ENCODE results near the gene UNC5CL.
"Not testable (repeated sequence)": the region's sequence is repeated elsewhere in the genome, so short reads cannot be mapped to it uniquely, and the experiment has no call there.

UNC5CL gene

DNA sequence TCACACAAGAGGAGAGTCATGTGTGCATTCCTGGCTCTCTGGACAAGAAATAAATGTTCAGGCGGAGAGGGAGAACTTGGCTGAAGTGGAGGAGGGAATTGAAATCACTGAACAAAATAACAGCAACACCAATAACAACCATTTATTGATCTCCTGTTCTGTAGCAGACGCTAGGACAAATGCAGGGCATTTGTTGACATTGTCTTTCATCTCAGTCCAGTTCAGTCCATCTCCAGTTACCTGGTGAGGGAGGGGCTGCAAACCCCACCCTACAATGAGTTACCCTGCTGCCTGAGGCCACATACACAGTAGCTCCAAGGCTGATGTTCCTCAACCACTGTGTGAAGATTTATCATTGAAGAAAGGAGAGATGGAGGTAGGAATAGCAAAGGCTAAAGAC is 27.3 kb downstream of the UNC5CL start:
- no peak for DNase-seq (ENCODE audit: low read depth in 1 of 2, low spot score in 1 of 2)

DNA sequence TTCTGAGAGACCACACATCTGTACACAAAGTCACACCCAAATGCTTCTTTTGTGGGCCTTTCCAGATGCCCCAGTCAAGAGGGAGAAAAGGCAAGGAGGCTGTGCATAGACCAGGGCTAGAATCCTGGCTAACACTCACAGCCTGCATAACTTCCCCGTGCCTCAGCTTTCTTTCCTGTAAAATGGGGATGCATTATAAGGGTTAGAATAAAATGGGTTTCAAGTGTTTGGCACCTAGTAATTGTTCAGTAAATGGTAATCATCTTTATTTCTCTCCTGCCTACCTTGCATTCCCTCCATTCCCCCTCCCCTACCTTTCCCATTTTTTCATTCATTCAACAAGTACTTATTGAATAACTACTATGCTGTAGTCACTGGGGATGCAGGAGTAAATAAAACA is 29.4 kb downstream of the UNC5CL start:
- DNase-seq (ENCODE audit: low read depth in 1 of 2, low spot score in 1 of 2): no peak

DNA sequence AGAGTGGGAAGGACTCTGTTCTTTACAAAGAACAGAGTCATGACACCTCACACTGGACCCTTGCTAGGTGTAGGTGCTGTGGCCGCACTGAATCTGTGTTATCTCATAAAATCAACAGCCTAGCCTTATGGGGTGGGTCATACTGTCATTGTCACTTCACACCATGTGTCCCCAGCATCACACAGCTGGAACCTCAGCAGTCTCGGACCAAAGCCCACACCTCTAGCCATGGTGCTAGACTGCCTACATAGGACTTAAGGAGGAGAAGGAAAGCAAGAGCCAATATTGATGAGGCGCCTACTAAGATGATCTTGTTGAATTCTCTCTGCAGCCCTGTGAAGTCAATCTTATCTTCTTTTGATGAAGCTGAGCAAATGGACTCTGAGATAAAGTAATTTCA is 31.0 kb downstream of the UNC5CL start:
- DNase-seq (ENCODE audit: low read depth in 1 of 2, low spot score in 1 of 2): no peak

DNA sequence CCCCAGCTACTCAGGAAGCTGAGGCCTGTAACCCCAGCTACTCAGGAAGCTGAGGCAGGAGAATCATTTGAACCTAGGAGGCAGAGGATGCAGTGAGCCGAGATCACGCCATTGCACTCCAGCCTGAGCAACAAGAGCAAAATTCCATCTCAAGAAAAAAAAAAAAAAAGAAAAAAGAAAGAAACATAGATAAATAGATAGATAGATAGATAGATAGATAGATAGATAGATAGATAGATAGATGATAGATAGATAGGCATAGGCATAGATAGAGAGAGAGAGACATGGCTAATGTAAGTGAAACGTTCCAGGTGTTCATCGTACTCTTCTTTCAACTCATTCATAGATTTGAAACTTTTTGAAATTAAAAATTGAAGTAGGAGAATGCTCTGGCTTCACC is 32.0 kb downstream of the UNC5CL start:
- not testable (repeated sequence) for DNase-seq (ENCODE audit: low read depth in 1 of 2, low spot score in 1 of 2)

DNA sequence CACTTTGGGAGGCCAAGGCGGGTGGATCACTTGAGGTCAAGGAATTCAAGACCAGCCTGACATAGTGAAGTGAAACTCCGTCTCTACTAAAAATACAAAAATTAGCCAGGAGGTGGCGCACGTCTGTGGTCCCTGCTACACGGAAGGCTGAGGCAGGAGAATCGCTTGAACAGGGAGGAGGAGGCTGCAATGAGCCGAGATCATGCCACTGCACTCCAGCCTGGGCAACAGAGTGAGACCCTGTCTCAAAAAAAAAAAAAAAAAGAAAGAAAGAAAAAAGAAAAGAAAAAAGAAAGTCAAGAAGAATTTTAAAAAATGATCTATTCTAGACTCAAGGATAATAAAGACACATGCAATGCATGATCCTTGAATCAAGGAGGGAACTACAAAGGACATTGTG is 32.8 kb downstream of the UNC5CL start:
- DNase-seq (ENCODE audit: low read depth in 1 of 2, low spot score in 1 of 2): peak; percentile 4 to 52

DNA sequence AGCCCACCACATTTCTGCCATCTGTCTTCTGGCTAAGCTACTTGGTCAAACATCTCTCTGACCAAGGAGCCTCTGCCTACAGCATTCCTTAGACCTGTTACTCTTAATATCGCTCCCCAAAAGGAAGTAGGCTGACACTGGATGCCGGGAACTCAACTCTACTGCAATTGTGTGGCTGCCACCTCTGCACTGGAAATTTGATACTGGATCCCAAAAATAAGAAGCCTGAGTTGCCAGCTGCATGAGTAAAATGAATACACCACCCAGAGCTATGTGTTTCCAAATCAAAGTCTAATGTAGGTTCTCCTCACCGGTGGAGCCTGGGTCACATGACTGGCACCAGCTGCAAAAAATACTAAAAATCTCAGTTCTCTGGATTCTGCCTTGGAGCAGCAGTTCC is 36.9 kb downstream of the UNC5CL start:
- no peak for DNase-seq (ENCODE audit: low read depth in 1 of 2, low spot score in 1 of 2)

DNA sequence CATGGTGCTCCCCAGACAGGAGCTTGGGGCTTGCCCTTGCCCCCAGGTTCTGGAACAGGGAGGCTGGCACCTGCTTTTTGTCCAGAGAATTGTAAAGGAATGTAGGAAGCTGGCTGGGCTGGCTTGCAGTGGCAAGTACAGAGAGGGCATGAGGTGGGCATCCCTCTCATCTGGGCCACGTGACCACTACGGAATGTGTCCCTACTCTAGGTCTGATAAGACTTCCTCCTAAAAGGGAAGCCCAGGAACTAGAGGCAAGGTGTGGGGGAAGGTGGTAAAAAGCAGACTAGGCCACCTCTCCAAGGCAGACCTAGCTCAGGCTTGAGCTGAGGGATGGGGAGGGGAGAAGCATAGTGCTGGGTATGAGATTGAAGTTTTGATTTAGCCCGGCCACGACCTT is 38.8 kb downstream of the UNC5CL start:
- no peak for DNase-seq (ENCODE audit: low read depth in 1 of 2, low spot score in 1 of 2)

DNA sequence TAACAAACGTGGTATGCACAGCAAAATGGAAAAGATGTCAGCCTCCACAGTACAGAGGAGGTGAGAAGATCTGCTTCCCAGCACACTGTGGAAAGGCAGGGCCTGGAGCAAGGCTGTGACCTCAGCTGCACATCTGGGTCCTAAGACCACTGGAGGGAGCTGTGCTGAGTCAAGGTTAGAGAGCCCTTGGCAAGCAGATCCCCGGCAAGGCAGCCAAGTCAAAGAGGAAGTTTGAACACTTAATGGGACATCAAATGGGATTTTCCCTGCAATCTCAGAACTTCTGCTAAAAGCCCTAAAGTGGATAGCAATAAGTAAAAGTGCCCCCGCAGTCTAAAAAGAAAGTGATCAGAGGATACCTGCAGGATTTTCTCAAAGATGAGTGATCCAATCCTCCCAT is 39.5 kb downstream of the UNC5CL start:
- DNase-seq (ENCODE audit: low read depth in 1 of 2, low spot score in 1 of 2): no peak

DNA sequence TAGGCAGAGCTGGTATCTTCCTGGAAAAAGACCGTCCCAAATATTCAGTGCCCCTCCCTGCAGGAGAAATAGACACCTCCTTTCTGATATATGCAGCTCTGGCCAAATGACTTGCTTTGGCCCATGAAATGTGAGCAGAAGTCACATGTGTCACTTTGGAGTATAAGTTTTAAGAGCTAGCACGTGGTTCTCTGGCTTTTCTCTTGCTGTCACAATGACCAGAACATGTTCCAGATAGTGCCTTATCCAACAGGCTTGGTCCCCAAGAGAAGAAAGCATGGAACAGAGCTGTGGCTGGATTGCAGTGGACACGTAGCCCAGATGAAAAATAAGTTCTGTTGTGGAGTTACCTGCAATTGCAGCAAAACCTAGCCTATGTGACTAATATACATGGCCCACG is 40.4 kb downstream of the UNC5CL start:
- no peak for DNase-seq (ENCODE audit: low read depth in 1 of 2, low spot score in 1 of 2)

DNA sequence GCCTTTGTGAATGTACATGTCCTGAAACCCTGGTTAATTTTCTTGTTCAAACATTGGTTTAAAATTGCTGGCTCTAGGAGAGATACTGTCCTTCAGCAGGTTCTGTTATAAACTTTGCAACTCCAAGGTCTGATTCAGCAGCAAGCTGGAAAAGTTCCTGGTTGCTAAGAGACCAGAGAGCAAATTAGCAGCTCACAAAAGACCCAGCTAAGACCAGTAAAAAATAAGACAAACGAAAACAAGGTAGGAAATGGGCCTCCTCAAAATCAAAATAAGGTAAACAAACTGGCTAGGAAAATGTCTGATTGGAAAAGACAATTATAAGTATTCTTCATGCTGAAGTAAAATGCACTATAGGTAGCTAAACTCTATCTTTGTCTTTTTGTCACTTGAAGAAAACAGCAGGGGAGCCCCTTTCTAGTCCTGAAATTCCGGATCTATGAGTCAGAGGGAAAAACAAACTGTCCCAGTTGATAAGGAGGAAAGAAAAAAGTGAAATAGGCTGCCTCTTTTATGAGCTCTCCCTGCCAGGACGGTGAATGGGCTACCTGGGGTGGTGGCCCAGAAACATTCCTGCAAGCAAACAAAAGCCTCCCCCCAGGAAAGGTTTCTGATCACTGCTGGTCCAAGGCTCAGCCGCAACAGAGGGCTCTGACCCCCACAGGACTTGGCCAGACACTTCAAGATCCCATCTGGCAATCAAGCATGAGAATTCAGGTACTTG is 41.6 kb downstream of the UNC5CL start:
- DNase-seq (ENCODE audit: low read depth in 1 of 2, low spot score in 1 of 2): no peak

DNA sequence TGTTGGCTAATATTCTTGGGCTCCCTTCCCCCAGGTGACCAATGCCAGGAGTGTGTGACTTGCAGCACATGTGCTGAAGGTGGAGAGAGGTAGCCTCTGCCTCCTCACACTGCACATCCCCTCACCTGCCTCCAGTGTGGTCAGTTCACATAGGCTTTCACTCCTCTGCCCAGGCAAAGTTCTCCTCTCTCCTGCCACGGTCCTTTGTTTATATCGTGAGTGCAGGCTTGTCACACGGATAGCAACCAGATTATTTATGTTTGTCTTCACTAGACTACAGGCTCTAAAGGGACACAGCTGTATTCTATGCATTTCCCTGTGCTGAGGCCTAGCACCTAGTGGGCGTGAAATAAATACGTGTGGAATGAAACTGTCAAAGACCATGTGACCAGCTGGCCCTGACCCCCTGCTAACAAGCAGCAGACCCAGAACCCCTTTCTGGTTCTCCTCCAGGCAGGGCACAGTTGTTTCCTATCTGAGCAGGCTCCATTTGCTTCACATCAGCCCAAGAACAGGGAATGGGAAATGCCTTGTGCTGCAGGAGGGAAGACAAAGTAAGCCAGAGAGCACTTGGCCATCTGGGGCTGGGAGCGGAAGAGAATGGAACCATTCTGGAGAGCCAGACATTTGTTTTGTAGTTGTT is 42.3 kb downstream of the UNC5CL start:
- DNase-seq (ENCODE audit: low read depth in 1 of 2, low spot score in 1 of 2): no peak

DNA sequence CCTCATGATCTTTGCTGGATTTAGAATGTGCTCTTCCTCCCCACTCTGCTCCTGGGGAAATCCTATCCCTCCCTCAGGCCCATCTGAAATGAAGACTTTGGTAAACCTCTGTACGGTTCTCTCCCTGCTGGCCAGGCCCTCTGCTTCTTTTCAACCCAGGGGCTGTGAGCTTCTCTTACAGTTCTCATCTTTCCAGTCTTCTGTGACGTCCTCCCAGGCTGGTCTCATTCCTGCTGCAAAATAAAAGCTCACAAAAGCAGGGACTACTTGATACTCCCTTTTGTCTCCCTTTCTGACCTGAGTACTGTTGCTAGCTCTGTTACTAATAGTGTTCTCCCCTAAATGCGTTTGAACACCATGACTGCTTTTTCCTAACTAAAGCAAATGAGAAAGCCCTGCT is 46.3 kb downstream of the UNC5CL start:
- no peak for DNase-seq (ENCODE audit: low read depth in 1 of 2, low spot score in 1 of 2)

DNA sequence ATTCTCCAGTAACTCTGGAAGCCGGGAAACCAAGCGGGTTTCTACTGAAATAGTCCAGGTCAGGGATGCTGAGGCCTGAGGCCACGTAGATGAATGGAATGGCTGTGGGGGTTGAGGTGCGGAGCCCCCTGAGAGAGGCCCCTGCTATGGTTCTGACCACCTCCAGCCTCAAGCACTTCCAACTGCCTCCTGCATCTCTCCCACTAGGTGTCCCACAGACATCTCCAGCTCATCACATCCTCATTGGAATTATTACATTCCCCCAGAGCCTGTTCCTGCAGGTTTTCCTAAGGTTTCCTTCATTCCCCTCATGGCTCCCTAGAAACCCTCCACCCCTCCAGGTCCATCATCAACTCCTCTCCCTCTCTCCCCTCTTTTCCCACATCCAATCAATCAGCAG is 48.7 kb downstream of the UNC5CL start:
- DNase-seq (ENCODE audit: low read depth in 1 of 2, low spot score in 1 of 2): no peak

DNA sequence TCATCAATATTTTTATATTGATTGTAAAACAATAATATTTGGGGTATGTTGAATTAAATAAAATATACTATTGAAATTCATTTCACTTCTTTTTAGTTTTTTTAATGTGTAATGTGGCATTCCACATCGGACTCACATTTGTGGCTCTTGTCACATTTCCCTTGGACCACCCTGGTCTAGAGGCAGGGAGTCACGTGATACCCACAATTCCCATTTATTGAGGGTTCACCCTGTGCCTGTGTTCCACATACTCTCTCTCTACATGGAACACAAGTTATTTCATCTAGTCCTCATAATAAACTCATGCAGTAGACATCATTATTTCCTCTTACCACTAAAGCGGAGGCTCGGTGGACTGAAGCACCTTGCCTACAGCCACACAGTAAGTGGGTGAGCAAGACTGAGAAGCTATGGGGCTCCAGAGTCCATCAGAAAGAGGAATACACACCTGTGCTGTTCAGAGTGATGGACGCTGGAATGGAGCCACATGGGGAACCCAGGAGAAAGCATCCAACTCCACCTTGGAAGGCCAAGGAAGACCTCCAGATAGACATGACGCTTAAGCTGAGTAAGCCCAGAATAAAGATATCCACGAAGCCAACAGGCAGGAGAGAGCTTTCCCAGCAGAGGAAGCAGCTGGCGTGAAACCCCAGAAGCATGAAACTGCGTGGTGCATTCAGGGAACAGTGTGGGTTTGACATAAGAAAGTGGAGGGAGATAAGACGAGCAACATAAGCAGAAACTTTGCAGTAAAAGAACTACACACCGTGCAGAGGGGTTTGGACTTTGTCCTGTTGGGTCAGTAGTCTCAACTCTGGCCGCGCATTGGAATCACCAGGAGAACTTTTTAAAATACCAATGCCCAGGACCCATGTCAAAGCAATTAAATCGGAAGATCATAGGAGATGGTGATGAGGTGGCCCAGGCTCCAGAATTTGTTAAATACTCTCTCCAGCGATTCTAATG is 49.5 kb downstream of the UNC5CL start:
- no peak for DNase-seq (ENCODE audit: low read depth in 1 of 2, low spot score in 1 of 2)

DNA sequence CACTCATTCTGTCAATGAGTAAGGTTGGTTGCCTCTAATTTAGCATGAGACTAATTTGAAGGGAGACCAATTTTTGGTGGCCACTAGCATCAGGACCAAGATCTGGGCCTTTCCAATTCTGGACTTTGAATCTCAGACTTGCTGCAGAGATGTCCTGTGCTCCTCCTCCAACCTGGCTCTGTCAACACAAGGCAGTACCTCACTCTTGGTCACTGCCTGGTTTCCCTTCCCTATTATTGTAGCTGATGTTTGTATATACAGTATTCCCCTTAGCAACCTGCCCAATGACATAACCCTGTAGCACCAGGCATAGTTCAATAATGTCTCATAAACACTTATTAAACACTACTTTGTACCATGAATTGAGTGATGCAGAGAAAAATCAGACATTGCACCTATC is 50.4 kb downstream of the UNC5CL start:
- DNase-seq (ENCODE audit: low read depth in 1 of 2, low spot score in 1 of 2): no peak

DNA sequence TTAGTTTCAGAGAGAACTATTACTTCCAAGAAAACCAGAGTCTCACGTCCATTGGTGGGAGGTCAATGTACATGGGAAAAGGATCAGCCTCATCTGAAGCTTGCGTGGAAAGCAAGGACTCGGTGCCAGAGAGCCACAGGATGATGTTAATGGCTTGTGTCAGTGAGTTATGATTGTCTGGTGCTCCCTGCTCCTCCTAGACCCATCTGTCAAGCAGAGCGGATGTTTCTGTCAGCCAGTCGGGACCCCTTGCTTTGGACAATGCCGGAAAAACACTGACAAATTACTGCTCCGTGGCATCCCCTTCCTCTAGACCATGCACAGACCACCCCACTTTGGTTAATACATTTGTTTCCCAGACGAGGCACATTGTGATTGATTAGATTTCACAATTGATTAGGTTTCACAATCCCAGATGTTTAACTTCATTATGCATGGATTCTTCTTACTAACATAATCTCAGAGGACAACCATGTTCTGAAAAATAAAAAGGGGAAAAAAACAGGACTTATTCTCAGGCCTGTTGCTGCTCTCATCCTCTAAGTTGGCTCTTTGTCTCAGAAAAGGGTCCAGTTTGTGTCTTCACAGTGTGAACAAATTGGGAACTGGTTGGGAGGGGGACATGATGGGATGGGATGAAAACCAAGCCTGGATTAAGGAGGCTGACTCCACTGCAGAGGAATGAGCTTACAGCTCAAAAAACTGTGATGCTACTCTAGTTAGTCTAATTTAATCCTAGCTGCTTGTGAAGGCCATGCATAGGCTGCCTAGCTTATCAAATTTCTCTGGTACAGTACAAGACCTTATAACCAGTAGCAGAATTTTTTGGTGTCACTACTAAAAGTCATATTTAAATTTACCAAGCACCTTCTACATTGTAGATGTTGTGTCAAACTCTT is 51.9 kb downstream of the UNC5CL start:
- no peak for DNase-seq (ENCODE audit: low read depth in 1 of 2, low spot score in 1 of 2)

DNA sequence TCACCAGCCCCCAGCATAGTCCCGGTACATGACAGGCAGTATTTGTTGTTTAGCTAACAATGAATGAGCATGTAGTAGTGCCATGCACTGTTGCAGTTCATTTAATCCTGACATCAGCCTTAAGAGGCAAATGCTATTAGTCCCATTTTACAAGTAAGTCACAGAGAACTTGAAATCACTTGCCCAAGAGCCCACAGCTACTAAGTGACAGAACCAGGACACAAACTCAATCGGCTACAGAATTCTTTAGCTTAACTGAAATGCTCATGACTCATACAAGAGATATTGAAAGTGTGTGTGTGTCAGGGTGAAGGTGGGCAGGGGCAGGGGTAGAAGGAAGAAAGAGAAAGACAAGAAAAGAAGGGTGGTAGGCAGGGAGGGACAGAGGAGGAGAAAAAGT is 52.7 kb downstream of the UNC5CL start:
- DNase-seq (ENCODE audit: low read depth in 1 of 2, low spot score in 1 of 2): no peak

DNA sequence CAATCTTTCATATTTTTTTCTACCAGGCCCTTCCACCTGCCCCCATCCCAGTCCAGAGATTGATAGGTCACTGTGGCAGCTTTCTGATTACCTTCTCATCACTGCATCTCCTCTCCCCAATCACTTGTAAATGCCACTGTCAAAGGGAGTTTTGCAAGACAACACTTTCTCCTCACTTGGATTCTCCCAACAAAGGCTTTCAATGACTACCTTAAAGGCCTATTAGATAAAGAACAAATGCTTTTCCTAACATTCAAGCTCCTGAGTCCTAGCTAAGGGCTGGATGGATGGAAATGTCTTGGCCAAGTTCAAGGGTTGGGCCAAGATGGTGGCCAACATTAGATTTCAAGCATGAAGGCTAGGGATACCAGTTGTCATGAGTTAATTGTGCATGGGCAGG is 55.3 kb downstream of the UNC5CL start:
- no peak for DNase-seq (ENCODE audit: low read depth in 1 of 2, low spot score in 1 of 2)

DNA sequence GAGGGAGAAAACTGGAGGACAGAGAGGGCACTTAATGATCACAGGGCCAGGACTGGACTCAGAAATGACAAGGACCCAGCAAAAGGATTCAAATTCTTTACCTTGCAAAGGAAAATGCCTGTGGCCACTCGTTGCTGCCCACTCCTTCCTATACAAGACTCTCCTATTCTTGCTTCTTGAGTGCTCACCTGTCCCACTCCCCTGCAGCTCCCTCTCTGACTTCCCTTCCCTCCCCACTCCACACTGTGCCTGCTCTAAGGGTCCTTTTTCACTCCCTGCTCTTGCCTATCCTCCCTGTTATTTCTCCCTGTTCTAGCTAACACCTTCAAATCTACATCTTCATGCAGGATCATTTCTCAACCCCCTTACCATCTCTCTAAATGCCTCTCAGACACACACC is 56.1 kb downstream of the UNC5CL start:
- no peak for DNase-seq (ENCODE audit: low read depth in 1 of 2, low spot score in 1 of 2)

DNA sequence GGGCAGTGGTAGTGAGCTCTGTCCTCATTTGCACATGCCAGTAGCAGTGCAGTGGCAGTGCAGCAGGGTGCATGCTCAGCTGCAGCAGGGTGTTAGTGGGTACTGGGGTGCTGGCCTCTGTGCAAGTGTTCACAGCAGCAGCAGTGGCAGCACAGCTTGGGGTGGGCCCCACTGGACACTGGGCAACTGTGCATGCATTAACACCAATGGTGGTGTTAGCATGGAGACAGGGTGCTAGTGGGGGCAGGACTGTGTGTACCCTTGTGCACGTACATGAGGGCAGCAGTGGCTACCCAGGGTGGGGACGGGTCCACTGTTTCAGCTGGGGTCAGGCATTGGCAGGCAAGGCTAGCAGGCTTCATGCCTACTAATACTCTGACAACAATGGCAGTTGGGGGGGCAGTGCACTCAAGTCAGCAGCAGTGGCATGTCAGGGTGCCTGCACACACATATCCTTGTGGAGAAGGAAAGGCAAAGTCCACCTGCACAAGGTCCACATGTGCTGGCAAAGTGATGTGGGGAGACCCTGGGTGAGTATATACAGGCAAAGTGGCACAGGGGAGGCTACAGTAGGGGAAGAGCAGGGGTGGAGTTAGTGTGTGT is 60.2 kb downstream of the UNC5CL start:
- no peak for DNase-seq (ENCODE audit: low read depth in 1 of 2, low spot score in 1 of 2)

DNA sequence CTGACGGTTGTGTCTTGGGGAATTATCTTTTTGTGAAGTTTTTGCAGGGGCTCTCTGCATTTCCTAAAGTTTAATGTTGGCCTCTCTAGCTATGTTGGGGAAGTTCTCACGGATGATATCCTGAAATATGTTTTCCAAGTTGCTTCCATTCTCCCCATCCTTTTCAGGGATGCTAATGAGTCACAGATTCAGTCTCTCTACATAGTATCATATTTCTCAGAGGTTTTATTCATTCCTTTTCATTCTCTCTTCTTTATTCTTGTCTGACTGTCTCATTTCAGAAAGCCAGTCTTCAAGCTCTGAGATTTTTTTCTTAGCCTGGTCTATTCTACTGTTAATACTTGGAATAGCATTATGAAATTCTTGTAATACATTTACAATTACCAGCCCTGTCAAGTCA is 61.3 kb downstream of the UNC5CL start:
- no peak for DNase-seq (ENCODE audit: low read depth in 1 of 2, low spot score in 1 of 2)

All from activated CD4-positive, alpha-beta T cell treated with anti-CD3 and anti-CD28 coated beads, Interleukin-2, amount 50 U/mL, for 24 hours (primary cell).